Neural cell (in vitro differentiated cells): Measurements from ENCODE around the gene SEC61A1. TPM values are rescaled to one million over a fixed set of nuclear protein-coding genes. Genes with fewer than 3 reads are reported as not detected.

Experiments used
- H2AFZ ChIP-seq: fragments of 200-600, 300-800 bp; sonication (generic), shearing (Covaris generic); 2 replicates; pipeline ENCODE4 v1.6.0; 2014; ENCODE audit warnings: low read depth, mild to moderate bottlenecking, antibody characterized with exemption, low read length, moderate library complexity
- H3F3A ChIP-seq: fragments of 200-600 bp; shearing (Covaris generic); 2 replicates; pipeline ENCODE4 v1.6.1; 2016; ENCODE audit warnings: mild to moderate bottlenecking, moderate library complexity, mixed read lengths, antibody characterized with exemption, low read length; ENCODE audit not compliant: insufficient read depth, poor library complexity, severe bottlenecking
- H3K27ac ChIP-seq: fragments of 200-600, 300-800 bp; sonication (generic), shearing (Covaris generic); 2 replicates; pipeline ENCODE4 v1.5.1; 2014; ENCODE audit warnings: mild to moderate bottlenecking, low read length, moderate library complexity
- H3K27me3 ChIP-seq: fragments of 300-800, 200-600 bp; sonication (generic), shearing (Covaris generic); 2 replicates; pipeline ENCODE4 v1.6.0; 2014; ENCODE audit warnings: mild to moderate bottlenecking, low read depth, low read length, moderate library complexity; ENCODE audit not compliant: insufficient read depth
- H3K36me3 ChIP-seq: fragments of 300-800, 200-600 bp; sonication (generic), shearing (Covaris generic); 2 replicates; pipeline ENCODE4 v1.5.1; 2014; ENCODE audit warnings: mild to moderate bottlenecking, antibody characterized with exemption, low read length, moderate library complexity; ENCODE audit not compliant: insufficient read depth
- H3K4me2 ChIP-seq: fragments of 300-800, 200-600 bp; sonication (generic), shearing (Covaris generic); 2 replicates; pipeline ENCODE4 v1.6.0; 2014; ENCODE audit warnings: mild to moderate bottlenecking, low read length
- H3K4me3 ChIP-seq: fragments of 300-800, 200-600 bp; sonication (generic), shearing (Covaris generic); 2 replicates; pipeline ENCODE4 v1.5.1; 2014; ENCODE audit warnings: mild to moderate bottlenecking, low read length, moderate library complexity
- H3K79me2 ChIP-seq: fragments of 200-600 bp; shearing (Covaris generic); replicated peaks from 2 replicates; pipeline ENCODE4 v1.6.0; 2014; ENCODE audit warnings: mild to moderate bottlenecking, low read length, moderate library complexity; ENCODE audit not compliant: insufficient read depth
- H3K9ac ChIP-seq: fragments of 300-800, 200-600 bp; sonication (generic), shearing (Covaris generic); 2 replicates; pipeline ENCODE4 v1.6.1; 2016; ENCODE audit warnings: mild to moderate bottlenecking, low read length, mixed read lengths
- H3K9me2 ChIP-seq: fragments of 200-600 bp; shearing (Covaris generic); 2 replicates; pipeline ENCODE4 v1.6.1; 2016; ENCODE audit warnings: mild to moderate bottlenecking, low read length, mixed read lengths; ENCODE audit not compliant: insufficient read depth
- H3K9me3 ChIP-seq: fragments of 200-600, 300-800 bp; sonication (generic), shearing (Covaris generic); 2 replicates; pipeline ENCODE4 v1.6.1; 2016; ENCODE audit warnings: mild to moderate bottlenecking, mixed run types, low read length, moderate library complexity, mixed read lengths
- H4K20me1 ChIP-seq: fragments of 200-600 bp; shearing (Covaris generic); 2 replicates; pipeline ENCODE4 v1.6.1; 2016; ENCODE audit warnings: mild to moderate bottlenecking, mixed run types; ENCODE audit not compliant: insufficient read depth
- MXI1 ChIP-seq: fragments of 450-650 bp; conservative IDR thresholded peaks from 2 replicates; pipeline ENCODE4 v1.6.1; 2014; ENCODE audit warnings: antibody characterized with exemption, mild to moderate bottlenecking; ENCODE audit not compliant: poor library complexity, severe bottlenecking
- RAD21 ChIP-seq: fragments of 450-650 bp; conservative IDR thresholded peaks from 2 replicates; pipeline ENCODE4 v1.6.1; 2014; ENCODE audit warnings: antibody characterized with exemption, mild to moderate bottlenecking, moderate library complexity
- SMC3 ChIP-seq: fragments of 450-650 bp; conservative IDR thresholded peaks from 2 replicates; pipeline ENCODE4 v1.6.1; 2014; ENCODE audit warnings: antibody characterized with exemption, mild to moderate bottlenecking, moderate library complexity; ENCODE audit not compliant: poor library complexity
- TAF1 ChIP-seq: IDR thresholded peaks from 2 replicates; pipeline ENCODE4 v1.6.1; 2012; ENCODE audit warnings: low read depth
- polyA plus RNA-seq: library from polyadenylated mRNA; depleted of rRNA; stranded (reverse); fragments of >200 nt; gene quantifications from 2 replicates; pipeline ENCODE4 v1.2.3, GENCODE V29; 2014
- TF ChIP-seq, protein P1 (sequence below): IDR thresholded peaks from 2 replicates; pipeline ENCODE4 v1.6.1; 2012; ENCODE audit warnings: borderline replicate concordance

SEC61A1 gene
- polyA plus RNA-seq, 1 donor from 2014 or later, result 91.6 TPM

DNA sequence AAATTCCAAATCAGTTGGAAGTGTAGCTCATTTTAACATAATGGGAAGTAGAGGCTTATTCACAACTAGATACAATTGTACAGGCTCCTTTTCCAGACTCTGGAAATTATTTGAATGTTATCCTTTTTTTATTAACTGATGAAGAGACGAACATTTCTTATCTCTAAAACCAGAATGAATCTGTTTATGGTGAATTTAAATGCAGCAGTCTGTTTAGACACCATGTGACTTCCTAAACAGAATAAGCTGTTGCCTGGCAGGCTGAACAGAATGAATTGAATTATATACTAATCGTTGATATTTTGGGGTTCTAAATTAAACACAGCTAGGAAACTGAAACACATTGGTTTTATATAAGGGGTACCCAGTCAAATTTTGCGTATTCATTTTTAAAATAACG lies 4.0 kb downstream of the SEC61A1 start (continued):
- TF ChIP-seq, protein P1, sequence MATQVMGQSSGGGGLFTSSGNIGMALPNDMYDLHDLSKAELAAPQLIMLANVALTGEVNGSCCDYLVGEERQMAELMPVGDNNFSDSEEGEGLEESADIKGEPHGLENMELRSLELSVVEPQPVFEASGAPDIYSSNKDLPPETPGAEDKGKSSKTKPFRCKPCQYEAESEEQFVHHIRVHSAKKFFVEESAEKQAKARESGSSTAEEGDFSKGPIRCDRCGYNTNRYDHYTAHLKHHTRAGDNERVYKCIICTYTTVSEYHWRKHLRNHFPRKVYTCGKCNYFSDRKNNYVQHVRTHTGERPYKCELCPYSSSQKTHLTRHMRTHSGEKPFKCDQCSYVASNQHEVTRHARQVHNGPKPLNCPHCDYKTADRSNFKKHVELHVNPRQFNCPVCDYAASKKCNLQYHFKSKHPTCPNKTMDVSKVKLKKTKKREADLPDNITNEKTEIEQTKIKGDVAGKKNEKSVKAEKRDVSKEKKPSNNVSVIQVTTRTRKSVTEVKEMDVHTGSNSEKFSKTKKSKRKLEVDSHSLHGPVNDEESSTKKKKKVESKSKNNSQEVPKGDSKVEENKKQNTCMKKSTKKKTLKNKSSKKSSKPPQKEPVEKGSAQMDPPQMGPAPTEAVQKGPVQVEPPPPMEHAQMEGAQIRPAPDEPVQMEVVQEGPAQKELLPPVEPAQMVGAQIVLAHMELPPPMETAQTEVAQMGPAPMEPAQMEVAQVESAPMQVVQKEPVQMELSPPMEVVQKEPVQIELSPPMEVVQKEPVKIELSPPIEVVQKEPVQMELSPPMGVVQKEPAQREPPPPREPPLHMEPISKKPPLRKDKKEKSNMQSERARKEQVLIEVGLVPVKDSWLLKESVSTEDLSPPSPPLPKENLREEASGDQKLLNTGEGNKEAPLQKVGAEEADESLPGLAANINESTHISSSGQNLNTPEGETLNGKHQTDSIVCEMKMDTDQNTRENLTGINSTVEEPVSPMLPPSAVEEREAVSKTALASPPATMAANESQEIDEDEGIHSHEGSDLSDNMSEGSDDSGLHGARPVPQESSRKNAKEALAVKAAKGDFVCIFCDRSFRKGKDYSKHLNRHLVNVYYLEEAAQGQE, result no peak
- TF ChIP-seq SMC3, result no peak

DNA sequence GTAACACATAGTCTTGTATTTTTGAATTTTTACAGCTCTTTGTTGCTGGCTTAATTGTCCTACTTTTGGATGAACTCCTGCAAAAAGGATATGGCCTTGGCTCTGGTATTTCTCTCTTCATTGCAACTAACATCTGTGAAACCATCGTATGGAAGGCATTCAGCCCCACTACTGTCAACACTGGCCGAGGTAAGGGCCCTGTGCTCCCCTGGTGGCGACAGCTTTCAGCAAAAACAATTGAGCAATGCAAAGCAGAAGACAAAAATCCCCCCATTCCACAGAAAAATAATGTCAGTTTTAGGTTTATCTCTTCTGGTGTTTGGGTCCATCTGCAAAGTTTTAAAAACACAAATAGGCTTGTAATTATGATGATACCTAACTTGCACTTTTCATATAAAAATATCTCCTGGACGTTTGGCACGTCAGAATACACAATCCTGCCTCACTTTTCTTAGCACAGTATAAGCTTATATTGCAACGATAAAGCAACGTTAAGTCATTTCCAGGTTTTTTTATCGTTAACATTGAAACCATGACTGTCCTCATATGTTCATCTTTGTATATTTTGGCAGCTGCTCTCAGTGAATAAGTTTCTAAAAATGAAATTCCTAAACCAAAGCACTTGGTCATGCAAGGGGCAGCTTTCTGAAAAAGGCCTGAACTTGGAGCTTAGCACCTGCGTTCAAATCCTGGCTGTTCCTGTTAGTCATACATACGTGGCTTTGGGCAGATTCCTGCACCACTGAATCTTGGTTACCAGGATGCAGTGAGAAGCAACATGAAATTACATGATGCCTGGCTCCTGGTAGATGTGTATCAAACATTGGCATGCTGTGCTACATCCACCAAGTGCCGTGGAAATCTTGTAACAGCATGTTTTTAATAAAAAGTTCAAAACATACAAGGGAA lies 8.5 kb downstream of the SEC61A1 start:
- TF ChIP-seq TAF1 (no peak), SMC3 (no peak), RAD21 (no peak)
- Histone ChIP-seq H3K4me3 (no peak overlapping the region), H3K27me3 (no peaks in the 10 kb centered on the region), H3K36me3 (no peaks in the 10 kb centered on the region), H3K79me2 (peaks cover 3% of the 10 kb centered on the region), H3K9me3 (no peaks in the 10 kb centered on the region), H4K20me1 (no peaks in the 10 kb centered on the region), H3F3A (no peaks in the 10 kb centered on the region), H3K9ac (no peak overlapping the region), H3K9me2 (no peaks in the 10 kb centered on the region), H3K4me2 (no peak overlapping the region), H3K27ac (no peak overlapping the region), H2AFZ (no peak overlapping the region)

DNA sequence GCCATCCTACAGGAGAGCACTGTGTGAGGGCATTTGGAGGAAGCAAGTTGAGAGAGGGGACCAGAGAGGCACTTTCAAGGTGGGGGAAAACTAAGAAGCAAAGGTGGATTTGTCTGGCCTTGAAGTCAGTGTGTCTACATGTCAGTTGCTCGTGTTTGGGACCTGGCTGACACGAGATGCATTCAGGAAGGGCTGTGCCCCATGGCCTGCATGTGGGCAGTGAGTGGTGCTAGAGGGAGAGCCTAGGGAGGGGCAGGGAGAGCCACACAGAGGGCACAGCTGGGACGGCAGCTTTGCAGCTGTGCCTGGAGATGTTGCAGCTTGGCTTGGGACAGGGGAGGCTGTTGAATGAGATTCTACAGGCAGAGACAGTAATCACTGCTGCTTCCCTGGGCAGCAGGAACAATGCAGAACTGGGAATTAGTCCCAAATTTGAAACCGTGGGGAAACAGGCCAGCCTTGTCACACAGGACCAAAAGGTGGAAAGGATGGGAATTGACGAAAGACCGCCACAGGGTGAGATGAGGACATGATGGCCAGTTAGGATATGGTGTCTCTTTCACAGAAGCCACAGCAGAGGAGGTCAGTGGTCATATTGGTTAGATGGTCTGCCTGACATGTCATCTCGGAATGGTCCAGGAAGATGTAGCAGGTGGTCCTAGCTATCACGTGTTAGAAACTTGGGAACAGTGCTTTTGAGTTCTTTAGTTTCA lies 10.0 kb downstream of the SEC61A1 start:
- no peaks in the 10 kb centered on the region for H4K20me1 ChIP-seq
- H3K36me3 ChIP-seq, result peaks cover 6% of the 10 kb centered on the region
- H3K9me2 ChIP-seq, result no peaks in the 10 kb centered on the region
- no peak overlapping the region for H3K9ac ChIP-seq
- no peak overlapping the region for H3K4me2 ChIP-seq
- TF ChIP-seq, protein P1, result no peak
- TF ChIP-seq RAD21 (no peak), TAF1 (no peak), MXI1 (no peak)
- no peaks in the 10 kb centered on the region for H3K9me3 ChIP-seq
- H3K79me2 ChIP-seq, result no peaks in the 10 kb centered on the region
- no peak overlapping the region for H3K27ac ChIP-seq
- no peak overlapping the region for H2AFZ ChIP-seq
- no peak overlapping the region for H3K4me3 ChIP-seq
- H3F3A ChIP-seq, result no peaks in the 10 kb centered on the region
- no peaks in the 10 kb centered on the region for H3K27me3 ChIP-seq
